ENCODE data around the gene ABCC1. TPM values are rescaled to one million over a fixed set of nuclear protein-coding genes. Genes with fewer than 3 reads are reported as not detected.
A peak's percentile ranks its signal among the peaks of the same experiment; 100 is the strongest.

Gene ABCC1
- polyA plus RNA-seq, 1 donor (not counting 4 experiments of a cell fraction or from before 2014, with no cell fraction given): 19.4 TPM

- Histone ChIP-seq H3K9ac (ENCODE audit: control insufficient read depth, extremely low read depth, insufficient read depth, low read length) (no peak overlapping the region), H3K4me3 (ENCODE audit: control insufficient read depth in 2 of 3, extremely low read depth in 1 of 3, insufficient read depth in 2 of 3, low read depth in 1 of 3, low read length in 3 of 3) (no peak overlapping the region), H3K36me3 (ENCODE audit: control insufficient read depth in 2 of 2, extremely low read depth in 1 of 2, insufficient read depth in 2 of 2, low read length in 2 of 2) (peaks cover 0 to 4% of the 10 kb centered on the region in 2 experiments), H3K27ac (ENCODE audit: control insufficient read depth, insufficient read depth, low read length) (no peak overlapping the region), H3K4me1 (ENCODE audit: control insufficient read depth, extremely low read depth, insufficient read depth, low read length) (peaks cover 17% of the 10 kb centered on the region), H3K79me2 (ENCODE audit: control insufficient read depth, insufficient read depth, low read length) (peaks cover 71% of the 10 kb centered on the region), H3K9me3 (ENCODE audit: control insufficient read depth, low read depth, low read length) (no peaks in the 10 kb centered on the region), H3K4me2 (ENCODE audit: control insufficient read depth, extremely low read depth, insufficient read depth, low read depth, low read length) (peak overlapping the region; percentile 17), H4K20me1 (ENCODE audit: control insufficient read depth, extremely low read depth, insufficient read depth, low read length) (peaks cover 6% of the 10 kb centered on the region), H3K27me3 (ENCODE audit: control insufficient read depth, extremely low read depth, insufficient read depth, low read length) (no peaks in the 10 kb centered on the region), H2AFZ (ENCODE audit: control insufficient read depth, low read length) (no peak overlapping the region), H3K9me1 (ENCODE audit: control insufficient read depth, extremely low read depth, insufficient read depth, low read length) (peaks cover 3% of the 10 kb centered on the region)
- dilution Hi-C loops (cut with MboI; ENCODE audit: extremely low pct_ligation_motif_present, low sequenced_read_pairs): no loop called here
- no peak for TF ChIP-seq CTCF (optimal IDR thresholded peaks at IDR 0.05 in 1 of 3, IDR thresholded peaks at IDR 0.05 in 1 of 3, conservative IDR thresholded peaks at IDR 0.05 in 1 of 3; ENCODE audit: extremely low read depth in 1 of 3, insufficient read depth in 2 of 3, low read length in 3 of 3)
- no peak for TF ChIP-seq EZH2 (IDR thresholded peaks at IDR 0.05; ENCODE audit: low read length)
- no peak for FAIRE-seq
- no peak for DNase-seq (ENCODE audit: low read depth, low spot score)
Measured at GRCh38 chr16:15951852-15952251, 2.4 kb downstream of the ABCC1 start.

GRCh38 chr16:15952265-15952711 is 2.9 kb downstream of the ABCC1 start:
- Histone ChIP-seq H3K9me3 (ENCODE audit: control insufficient read depth, low read depth, low read length) (no peaks in the 10 kb centered on the region), H3K27ac (ENCODE audit: control insufficient read depth, insufficient read depth, low read length) (no peak overlapping the region), H3K27me3 (ENCODE audit: control insufficient read depth, extremely low read depth, insufficient read depth, low read length) (no peaks in the 10 kb centered on the region), H3K9me1 (ENCODE audit: control insufficient read depth, extremely low read depth, insufficient read depth, low read length) (peaks cover 3% of the 10 kb centered on the region), H3K4me2 (ENCODE audit: control insufficient read depth, extremely low read depth, insufficient read depth, low read depth, low read length) (peak overlapping the region; percentile 17), H2AFZ (ENCODE audit: control insufficient read depth, low read length) (no peak overlapping the region), H3K79me2 (ENCODE audit: control insufficient read depth, insufficient read depth, low read length) (peaks cover 75% of the 10 kb centered on the region), H3K4me3 (ENCODE audit: control insufficient read depth in 2 of 3, extremely low read depth in 1 of 3, insufficient read depth in 2 of 3, low read depth in 1 of 3, low read length in 3 of 3) (no peak overlapping the region), H3K4me1 (ENCODE audit: control insufficient read depth, extremely low read depth, insufficient read depth, low read length) (peaks cover 17% of the 10 kb centered on the region), H4K20me1 (ENCODE audit: control insufficient read depth, extremely low read depth, insufficient read depth, low read length) (peaks cover 6% of the 10 kb centered on the region), H3K36me3 (ENCODE audit: control insufficient read depth in 2 of 2, extremely low read depth in 1 of 2, insufficient read depth in 2 of 2, low read length in 2 of 2) (peaks cover 0 to 4% of the 10 kb centered on the region in 2 experiments), H3K9ac (ENCODE audit: control insufficient read depth, extremely low read depth, insufficient read depth, low read length) (no peak overlapping the region)
- no peak for FAIRE-seq
- TF ChIP-seq CTCF (optimal IDR thresholded peaks at IDR 0.05 in 1 of 3, IDR thresholded peaks at IDR 0.05 in 1 of 3, conservative IDR thresholded peaks at IDR 0.05 in 1 of 3; ENCODE audit: extremely low read depth in 1 of 3, insufficient read depth in 2 of 3, low read length in 3 of 3) (no peak), EZH2 (IDR thresholded peaks at IDR 0.05; ENCODE audit: low read length) (no peak)
- dilution Hi-C loops (cut with MboI; ENCODE audit: extremely low pct_ligation_motif_present, low sequenced_read_pairs): no loop called here
- no peak for DNase-seq (ENCODE audit: low read depth, low spot score)
